ENCODE data around the gene SFTPA2.
"Not testable (repeated sequence)": the region's sequence is repeated elsewhere in the genome, so short reads cannot be mapped to it uniquely, and the experiment has no call there.

The SFTPA2 gene

DNA sequence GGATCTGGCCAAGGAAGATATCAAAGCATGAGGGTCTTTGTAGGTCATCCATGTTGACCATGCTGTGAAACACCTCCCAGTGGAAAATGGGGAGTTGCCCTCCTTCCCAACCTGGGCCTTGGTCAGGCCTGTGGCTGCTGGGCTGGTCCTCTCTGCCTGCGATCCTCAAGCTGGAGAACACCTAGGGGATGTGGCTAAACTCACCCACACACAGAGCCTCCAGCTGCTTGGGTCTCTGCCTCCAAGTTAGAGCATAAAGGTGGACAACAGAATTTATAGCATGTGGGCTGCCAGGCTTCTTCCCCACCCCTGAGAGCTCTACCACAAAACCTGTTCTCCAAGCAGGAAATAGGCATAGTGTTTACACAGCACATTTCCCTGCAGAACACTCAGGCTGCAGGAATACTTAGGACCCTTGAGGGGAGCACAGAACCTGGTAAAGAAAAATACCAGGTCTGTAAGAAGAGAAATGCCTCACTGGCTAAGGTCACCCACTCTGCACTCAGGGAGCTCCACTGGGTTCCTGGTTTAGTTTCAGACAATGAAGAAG, at the start of gene SFTPA2:
SFTPA2 (minus strand) TSS at position 248 of the 550 bp plus-strand sequence. CDS start 924 bp downstream, outside the sequence.
- no peak for DNase-seq

GRCh38 chr10:79608505-79609375, 48.5 kb upstream of the SFTPA2 start:
- DNase-seq = no peak

DNA sequence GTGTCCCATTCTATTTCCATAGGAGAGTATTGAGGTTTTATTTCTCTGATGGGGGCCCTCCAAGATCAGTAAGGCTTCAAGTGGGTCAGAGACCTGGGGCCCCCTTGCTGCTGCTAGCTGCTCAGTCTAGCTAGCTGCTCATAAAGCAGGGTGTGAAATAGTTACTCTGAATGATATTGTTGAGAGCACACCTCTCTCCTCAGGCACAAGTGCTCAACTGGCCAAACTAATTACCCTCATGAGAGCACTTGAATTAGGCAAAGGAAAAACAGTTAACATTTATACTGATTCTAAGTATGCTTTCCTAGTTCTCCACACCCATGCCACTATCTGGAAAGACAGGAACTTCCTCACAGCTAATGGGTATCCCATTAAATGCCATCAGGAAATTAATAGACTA, 45.1 kb upstream of the SFTPA2 start:
- no peak for DNase-seq

DNA sequence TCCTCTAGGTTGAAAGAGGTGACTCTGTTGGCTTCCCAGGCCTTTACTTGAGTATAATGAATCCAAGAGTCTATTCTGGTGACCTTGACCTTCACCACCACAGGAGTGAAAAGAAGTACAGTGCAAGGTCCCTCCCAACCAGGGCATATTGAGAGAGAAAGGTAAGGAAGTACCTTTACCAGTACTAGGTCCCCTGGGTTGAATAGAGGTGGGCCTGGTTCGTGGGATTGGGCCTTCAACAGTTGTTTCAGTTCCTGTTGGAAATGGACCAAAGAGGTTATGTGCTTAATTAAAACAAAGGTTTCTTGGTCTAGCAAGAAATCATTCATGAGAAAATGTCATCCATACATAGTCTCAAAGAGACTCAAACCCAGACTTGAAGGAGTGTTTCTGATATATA, 44.1 kb upstream of the SFTPA2 start:
- no peak for DNase-seq

GRCh38 chr10:79602953-79603352, 42.7 kb upstream of the SFTPA2 start:
- DNase-seq = no peak

DNA sequence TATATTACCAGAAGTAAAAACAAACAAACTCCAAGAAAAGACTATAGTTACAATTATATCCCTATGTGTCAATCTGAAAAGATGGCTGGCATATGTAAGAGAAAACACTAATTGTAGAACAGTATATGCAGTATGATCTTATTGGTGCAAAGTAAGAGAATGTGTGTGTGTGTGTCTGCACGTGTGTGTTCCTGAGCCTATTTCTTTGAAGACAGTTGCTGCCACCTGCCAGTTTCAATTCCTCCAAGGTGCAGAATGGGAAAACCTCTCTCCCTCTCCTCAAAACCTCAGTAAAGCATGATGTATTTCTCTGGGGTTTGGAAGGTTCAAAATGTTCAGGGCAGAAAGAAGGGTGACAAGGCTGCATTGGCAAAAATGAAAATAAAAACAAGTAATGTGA, 41.7 kb upstream of the SFTPA2 start:
- no peak for DNase-seq

DNA sequence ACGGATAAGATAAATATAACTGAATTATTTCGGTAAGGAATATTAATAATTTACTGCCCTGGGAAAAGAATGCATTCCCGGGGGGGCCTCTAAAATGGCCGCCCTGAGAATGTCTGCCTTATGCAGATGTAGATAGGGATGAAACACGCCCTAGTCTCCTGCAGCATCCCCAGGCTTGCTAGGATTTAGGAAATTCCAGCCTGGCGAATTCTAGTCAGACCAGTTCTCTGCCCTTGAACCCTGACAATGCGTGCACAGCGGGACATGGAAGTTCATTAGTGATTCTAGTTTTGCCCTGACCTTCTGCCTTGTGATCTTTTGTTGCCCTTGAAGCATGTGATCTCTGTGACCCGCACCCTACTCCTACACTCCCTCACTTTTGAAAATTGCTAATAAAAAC, 39.4 kb upstream of the SFTPA2 start:
- DNase-seq = not testable (repeated sequence)

DNA sequence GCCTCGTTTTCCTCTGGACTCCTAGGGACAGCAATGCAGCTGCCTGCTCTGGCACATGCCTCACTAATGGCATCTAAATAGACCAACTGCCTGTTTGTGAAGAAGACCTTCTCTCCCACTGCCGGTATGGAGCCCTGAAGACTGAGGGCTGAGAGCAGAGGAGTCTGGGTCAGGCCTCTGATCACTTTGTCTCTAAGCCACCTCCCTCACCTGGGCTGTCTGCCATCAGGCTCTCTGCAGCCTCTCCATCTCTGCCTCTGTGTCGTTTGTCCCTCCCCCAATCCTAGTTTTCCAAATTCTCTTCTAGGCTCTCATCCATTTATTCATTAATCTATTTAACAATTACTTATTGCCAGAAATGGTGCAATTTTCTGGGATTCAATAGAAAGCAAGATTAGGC, 35.3 kb upstream of the SFTPA2 start:
- DNase-seq = no peak

DNA sequence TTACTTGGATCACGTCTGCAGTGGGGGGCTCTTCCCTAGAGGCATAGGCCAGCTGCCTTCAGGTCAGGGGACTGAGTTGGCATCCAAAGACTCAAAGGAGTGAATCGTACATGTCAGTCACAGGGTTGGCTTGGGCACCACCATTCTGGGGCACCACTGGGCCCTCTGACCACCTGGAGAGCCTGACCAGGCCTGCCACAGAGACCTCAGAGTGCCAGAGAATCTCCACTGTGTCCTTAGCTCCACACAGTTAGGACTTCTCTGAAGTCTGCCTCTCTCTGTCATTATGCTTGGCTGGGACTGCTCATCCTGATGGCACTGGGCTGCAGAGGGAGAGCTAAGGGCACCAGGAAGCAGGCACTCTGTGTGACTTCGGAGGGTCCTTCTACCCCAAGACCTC, 34.4 kb upstream of the SFTPA2 start:
- not testable (repeated sequence) for DNase-seq

DNA sequence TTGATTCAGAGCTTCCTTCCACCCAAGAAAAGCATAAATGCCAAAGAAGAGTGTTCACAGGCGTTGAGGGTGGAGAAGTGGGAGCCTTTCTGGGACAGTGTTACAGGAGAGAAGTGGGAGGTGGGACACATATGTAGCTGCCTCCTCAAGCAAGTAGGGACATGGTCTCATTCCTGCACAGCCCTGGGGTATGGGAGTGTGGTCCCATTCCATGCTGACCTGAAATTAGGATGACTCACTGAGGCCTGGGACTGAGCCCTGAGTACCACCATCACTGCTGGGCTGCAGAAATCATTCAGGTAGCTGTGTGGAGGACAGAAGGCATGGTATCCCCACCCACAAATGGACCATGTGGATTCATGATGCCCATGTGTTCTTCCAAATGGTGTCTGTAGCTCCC, 33.2 kb upstream of the SFTPA2 start:
- DNase-seq = no peak

DNA sequence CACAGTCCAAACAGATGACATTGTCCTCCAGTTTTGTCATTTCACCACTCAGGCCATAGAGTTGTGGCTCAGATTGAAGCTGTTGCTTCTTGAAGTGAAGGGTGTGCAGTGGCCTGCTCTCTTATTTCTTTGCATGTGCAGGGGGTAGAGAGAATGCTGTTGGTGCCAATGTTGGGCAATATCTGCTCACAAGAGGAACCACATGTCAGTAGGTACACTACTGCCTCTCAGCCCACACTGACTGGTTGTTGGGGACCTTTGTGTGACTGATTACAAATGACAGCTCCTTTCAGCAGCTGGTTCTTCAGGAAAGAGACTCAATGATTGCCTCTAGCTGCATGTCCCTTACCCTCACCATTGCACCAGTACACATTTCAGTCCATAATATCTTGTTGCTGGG, 28.6 kb upstream of the SFTPA2 start:
- DNase-seq = peak; percentile 16

GRCh38 chr10:79586933-79587332, 26.7 kb upstream of the SFTPA2 start:
- no peak for DNase-seq

DNA sequence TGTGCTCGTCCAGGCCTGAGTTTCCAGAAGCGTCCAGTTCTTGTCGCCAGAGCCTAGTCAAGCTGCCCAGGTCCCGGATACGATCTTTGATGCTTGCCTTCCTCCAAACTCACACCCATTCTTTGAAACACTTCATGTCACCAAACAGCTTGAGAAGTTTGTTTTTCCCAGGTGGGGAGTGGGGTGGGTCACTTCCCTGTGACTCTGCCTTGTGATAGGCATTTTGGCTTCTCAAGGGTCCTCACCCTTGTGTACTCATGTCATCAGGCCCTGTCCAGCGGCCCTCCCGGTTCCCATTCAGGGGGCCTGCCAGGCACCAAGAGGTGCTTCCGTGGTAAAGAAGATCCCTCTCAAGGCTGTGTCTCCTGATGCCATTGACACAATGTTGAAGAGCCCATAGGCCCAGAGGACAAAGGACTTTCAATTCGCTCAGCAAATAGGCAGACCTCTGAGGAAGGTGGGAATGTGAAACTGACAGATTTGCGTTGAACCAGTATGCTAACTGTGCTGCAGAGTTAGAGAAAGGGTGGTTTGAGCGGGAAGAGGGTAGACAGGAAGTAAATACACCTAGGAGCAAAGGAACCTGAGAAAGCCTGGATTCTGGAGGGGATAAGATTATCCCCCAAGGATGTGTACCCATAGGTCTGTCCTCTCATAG, 25.8 kb upstream of the SFTPA2 start:
- DNase-seq = no peak

DNA sequence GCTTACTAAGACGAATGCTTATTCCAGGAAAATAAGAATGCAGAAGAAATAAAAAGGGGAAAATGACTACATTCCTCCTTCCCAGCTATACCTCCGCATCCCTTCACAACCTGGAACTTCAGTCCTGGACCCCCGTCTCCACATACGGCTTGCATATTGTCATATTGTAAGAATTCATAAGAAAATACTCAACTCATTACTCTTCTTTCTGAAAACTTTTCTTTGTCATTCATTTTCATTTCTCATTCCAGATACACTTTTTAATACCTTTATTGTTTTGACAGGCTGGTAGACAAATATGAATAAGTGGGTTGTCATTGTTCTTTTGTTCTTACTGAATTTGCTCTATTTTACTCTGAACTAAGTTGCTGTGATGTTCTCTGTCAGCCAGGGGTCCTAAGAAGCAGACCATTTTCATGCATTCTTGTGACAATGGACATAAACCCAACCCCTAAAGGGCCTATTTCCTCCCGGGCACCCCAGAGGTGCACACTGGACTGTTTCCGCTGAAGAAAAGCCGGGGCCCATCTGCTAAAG, 23.3 kb upstream of the SFTPA2 start:
- DNase-seq = no peak

- not testable (repeated sequence) for DNase-seq
These were observed 22.7 kb upstream of the SFTPA2 start for GRCh38 chr10:79582954-79583353.

GRCh38 chr10:79582096-79582495, 21.9 kb upstream of the SFTPA2 start:
- DNase-seq = no peak

DNA sequence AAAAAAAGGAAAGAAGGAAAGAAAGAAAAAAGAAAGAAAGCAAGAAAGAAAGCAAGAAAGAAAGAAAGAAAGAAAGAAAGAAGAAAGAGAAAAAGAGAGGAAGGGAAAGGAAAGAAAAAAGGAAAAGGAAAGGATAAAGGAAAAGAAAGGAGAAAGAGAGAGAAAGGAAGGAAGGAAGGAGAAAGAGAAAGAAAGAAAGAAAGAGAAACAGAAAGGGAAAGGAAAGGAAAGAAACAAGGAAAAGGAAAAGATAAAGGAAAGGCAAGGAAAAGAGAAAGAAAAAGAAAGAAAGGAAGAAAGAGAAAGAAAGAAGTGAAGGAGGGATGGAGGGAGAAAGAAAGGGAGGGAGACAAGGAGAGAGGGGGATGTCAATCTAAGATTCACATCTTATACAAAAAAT, 20.8 kb upstream of the SFTPA2 start:
- DNase-seq = no peak

DNA sequence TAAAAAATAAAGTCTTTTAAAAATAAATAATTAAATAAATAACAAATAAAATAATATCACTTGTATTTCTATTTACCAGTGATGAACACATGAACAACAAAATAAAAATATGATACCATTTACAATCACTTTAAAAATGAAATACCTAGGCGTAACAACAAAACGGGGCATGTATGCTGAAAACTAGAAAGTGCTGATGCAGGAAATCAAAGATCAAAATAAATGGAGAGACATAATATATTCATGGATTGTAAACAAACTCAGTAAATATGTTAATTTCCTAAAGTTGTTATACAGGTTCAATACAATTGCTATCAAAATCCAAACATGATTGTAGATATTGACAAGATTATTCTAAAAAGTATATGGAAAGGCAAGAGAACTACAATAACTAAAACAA, 19.2 kb upstream of the SFTPA2 start:
- no peak for DNase-seq

- not testable (repeated sequence) for DNase-seq
These were observed 10.4 kb upstream of the SFTPA2 start for GRCh38 chr10:79570624-79571023.

DNA sequence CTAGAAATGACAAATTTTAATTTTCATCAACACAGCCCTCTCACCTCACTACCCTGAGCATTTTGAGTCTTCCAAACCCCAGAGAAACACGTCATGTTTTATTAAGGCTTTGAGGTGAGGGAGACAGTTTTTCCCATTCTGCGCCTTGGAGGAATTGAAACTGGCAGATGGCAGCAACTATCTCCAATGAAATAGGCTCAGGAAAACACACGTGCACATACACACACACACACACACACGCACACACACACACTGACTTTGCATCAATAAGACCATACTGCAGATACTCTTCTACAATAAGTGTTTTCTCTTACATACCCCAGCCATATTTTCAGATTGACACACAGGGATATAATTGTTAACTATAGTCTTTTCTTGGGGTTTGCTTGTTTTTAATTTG, 3.2 kb upstream of the SFTPA2 start:
- no peak for DNase-seq

DNA sequence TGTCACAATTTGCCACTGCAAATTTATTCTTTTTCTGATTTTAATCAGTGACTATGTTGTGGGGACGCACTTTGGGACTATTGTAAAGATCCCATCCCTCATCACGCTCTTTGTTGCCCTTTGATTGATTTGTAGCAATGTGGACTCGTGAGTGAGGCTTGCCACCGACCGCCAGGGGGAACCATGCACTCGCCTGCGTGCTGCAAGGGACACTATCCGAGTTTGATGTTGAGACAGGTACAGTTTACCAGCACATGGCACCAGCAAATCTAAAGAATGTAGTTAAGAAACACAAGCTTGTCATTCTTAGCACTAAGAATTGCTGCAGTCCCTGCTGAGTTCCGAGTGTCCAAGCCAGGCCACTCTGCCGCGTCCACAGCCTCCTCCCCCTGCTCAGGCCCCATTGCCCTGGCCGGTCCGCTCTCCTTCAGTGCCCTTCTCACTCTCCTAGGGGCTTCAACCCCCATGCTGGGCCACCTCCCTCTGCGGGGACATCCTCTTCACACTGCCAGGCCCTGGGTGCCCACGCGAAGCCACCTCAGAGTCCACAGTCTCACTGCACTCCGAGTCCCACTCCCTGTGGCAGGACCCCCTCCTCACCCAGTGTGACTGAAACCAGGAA, 2.0 kb upstream of the SFTPA2 start:
- peak; percentile 79 for DNase-seq

DNA sequence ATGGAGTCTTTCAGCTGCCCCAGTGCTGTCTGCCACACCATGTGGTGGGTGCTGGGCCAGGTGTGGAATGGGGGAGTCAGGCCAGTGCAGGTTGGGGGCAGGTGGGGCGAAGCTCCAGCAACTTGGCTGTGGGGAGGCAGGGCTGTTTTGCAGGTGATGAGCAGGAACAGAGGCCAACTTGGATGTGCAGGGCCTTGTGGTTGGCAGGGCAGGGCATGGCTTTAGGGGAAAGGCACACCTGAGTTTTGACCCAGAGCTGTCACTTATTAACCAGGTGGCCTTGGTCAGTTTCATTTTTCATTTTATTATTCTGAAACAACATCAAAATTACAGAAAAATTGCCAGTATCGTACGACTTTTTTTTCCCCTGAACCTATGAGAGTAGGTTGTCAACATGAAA, 1.1 kb upstream of the SFTPA2 start:
- no peak for DNase-seq

- DNase-seq = no peak
These were observed 481 bp downstream of the SFTPA2 start for GRCh38 chr10:79559726-79560125.
